HG03442 (cell line): Measurements from ENCODE around the gene NUP205.
"Not testable (repeated sequence)": the region's sequence is repeated elsewhere in the genome, so short reads cannot be mapped to it uniquely, and the experiment has no call there.

Experiments
- ATAC-seq: cut with Tn5 transposase; IDR thresholded peaks from one replicate; pipeline ENCODE4 v1.9.1; 2021; ENCODE audit warnings: mild to moderate bottlenecking, moderate library complexity; ENCODE audit not compliant: unreplicated experiment

The NUP205 gene

GRCh38 chr7:135617781-135618180, 60.1 kb downstream of the NUP205 start:
- no peak for ATAC-seq

- no peak for ATAC-seq
Measured at GRCh38 chr7:135618510-135618909, 60.8 kb downstream of the NUP205 start.

GRCh38 chr7:135620447-135620846, 62.7 kb downstream of the NUP205 start:
- no peak for ATAC-seq

- ATAC-seq = no peak
Measured at GRCh38 chr7:135620980-135621850, 63.5 kb downstream of the NUP205 start.

- ATAC-seq = no peak
Measured at GRCh38 chr7:135634191-135634878, 76.6 kb downstream of the NUP205 start.

GRCh38 chr7:135639690-135640089, 82.0 kb downstream of the NUP205 start:
- ATAC-seq = not testable (repeated sequence)

- no peak for ATAC-seq
Measured at GRCh38 chr7:135644154-135644553, 86.4 kb downstream of the NUP205 start.

- no peak for ATAC-seq
Measured at GRCh38 chr7:135644729-135645128, 87.0 kb downstream of the NUP205 start.

- ATAC-seq = no peak
Measured at GRCh38 chr7:135645296-135645904, 87.7 kb downstream of the NUP205 start.

- ATAC-seq = no peak
Measured at GRCh38 chr7:135647755-135648154, 90.0 kb downstream of the NUP205 start.

GRCh38 chr7:135648235-135648634, 90.5 kb downstream of the NUP205 start:
- ATAC-seq = no peak

- ATAC-seq = no peak
Measured at GRCh38 chr7:135650831-135651573, 93.3 kb downstream of the NUP205 start.

- no peak for ATAC-seq
Measured at GRCh38 chr7:135653340-135654080, 95.8 kb downstream of the NUP205 start.

GRCh38 chr7:135658564-135658963, 100.8 kb downstream of the NUP205 start:
- ATAC-seq = no peak

- no peak for ATAC-seq
Measured at GRCh38 chr7:135659159-135659846, 101.6 kb downstream of the NUP205 start.

- peak; percentile 15 for ATAC-seq
Measured at GRCh38 chr7:135661311-135662122, 103.8 kb downstream of the NUP205 start.

- no peak for ATAC-seq
Measured at GRCh38 chr7:135662123-135662372, 104.3 kb downstream of the NUP205 start.

GRCh38 chr7:135662373-135663114, 104.8 kb downstream of the NUP205 start, which contains the start of gene STMP1:
STMP1 (plus strand) TSS chr7:135662514.
- ATAC-seq = peak; percentile 87
